IPS-11a (cell line): ENCODE results near the gene PYHIN1.
"Not testable (repeated sequence)": the region's sequence is repeated elsewhere in the genome, so short reads cannot be mapped to it uniquely, and the experiment has no call there.

Source experiments
- H3K4me3 ChIP-seq: one replicate; pipeline ENCODE4 v1.5.1; 2013; ENCODE audit warnings: low read depth, low read length, control low read depth

The PYHIN1 gene

DNA sequence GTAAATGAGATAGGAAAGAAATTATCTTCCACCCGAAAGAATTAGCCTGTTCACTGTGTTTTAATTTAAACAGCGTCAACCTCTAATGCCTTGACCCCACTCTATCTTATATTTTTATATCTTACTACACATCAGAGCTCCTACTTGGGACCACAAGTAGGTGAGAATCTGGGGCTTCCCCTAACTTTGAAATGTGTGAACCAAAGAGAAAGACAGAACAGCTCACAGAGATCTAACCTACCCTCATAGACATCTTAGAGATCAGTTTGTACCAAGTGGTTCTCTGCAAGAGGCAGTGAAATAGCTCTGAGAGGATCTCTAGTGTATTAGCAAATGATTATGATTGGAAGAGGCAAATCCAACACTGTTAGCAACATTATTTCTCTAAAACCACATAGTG, 47.4 kb downstream of the PYHIN1 start:
- H3K4me3 ChIP-seq: no peak overlapping the region

DNA sequence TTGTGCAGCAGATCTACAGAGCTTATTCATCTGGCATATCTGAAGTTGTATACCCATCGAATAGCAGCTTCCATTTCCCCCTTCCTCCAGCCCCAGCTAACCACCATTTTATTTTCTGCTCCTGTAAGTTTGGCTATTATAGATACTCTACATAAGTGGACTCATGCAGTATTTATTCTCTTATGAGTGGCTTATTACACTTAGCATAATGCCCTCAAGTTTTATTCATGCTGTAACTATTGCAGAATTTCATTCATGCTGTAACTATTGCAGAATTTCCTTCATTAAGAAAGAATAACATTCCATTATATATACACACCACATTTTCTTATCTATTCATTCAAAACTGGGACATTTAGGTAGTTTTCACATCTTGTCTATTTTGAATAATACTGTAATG, 47.9 kb downstream of the PYHIN1 start:
- H3K4me3 ChIP-seq: no peak overlapping the region

DNA sequence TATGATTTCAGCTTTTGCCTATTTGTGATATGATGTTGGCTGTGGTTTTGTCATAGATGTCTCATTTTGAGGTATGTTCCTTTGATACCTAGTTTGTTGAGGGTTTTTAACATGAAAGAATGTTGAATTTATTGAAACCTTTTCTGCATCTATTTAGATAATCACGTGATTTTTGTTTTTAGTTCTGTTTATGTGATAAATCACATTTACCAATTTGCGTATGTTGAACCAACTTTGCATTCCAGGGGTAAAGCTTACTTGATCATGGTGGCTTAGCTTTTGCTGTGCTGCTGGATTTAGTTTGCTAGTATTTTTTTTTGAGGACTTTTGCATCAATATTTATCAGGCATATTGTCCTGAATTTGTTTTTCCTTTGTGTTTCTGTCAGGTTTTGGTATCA, 51.9 kb downstream of the PYHIN1 start:
- H3K4me3 ChIP-seq: no peak overlapping the region

DNA sequence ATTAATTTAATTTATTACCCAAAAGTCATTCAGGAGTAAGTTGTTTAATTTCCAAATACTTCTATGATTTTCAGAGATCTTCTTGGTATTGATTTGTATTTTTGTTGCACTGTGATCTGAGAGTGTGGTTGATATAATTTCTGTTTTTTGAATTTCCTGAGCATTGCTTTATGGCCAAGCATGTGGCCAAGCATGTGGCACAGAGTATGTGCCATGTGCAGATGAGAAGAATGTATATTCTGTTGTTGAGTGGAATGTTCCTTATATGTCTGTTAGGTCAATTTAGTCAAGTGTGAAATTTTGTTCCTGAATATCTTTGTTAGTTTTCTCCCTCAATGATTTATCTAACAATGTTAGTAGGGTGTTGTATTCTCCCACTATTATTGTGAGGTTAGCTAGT, 53.0 kb downstream of the PYHIN1 start:
- H3K4me3 ChIP-seq: no peak overlapping the region

DNA sequence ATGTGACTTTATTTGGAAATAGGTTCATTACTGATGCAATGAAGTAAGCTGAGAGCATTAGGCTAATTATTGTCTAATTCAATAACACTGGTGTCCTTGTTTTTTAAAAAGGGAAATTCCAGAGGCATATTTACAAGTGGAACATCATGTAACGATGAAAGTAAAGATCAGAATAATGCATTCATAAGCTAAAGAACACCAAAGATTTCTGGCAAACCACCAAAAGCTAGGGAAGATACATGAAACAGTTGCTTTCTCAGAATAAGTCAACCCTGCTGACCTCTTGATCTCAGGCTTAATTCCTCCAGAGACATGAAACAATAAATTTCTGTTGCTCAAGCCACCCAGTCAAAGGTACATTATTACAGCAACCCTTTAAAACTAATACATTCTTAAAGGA, 58.1 kb downstream of the PYHIN1 start:
- H3K4me3 ChIP-seq: no peak overlapping the region

DNA sequence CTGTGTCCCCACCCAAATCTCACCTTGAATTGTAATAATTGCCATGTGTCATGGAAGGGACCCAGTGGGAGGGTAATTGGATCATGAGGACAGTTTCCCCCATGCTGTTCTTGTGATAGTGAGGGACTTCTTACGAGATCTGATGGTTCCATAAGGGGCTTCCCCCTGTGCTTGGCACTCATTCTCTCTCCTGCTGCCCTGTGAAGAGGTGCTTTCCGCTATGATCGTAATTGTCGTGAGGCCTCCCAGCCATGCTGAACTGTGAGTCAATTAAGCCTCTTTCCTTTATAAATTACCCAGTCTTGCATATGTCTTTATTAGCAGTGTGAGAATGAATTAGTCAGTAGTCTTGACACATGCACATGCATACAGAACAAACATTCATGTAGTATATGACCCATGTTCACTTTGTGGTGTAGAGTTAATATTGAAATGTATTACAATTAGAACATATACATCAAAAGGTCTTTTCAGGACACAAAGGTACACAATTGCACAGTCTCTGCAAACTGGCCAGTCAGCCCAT, 61.5 kb downstream of the PYHIN1 start:
- no peak overlapping the region for H3K4me3 ChIP-seq

DNA sequence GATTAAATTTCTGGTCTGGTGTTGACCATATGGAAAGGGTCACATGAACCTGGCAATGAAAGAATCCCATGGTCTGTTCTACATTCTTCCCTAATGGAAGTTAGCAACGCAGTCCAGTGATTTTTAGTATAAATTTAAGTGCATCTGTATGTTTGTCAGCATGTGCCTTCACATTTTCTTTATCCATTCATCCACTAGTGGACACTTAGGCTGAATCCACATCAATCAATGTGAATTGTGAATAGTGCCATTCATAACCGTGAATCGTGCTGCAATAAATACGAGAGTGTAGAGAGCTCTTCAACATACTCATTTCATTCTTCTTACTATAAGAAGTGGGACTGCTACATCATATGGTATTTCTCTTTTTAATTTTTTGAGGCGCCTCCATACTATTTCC, 65.6 kb downstream of the PYHIN1 start:
- no peak overlapping the region for H3K4me3 ChIP-seq

DNA sequence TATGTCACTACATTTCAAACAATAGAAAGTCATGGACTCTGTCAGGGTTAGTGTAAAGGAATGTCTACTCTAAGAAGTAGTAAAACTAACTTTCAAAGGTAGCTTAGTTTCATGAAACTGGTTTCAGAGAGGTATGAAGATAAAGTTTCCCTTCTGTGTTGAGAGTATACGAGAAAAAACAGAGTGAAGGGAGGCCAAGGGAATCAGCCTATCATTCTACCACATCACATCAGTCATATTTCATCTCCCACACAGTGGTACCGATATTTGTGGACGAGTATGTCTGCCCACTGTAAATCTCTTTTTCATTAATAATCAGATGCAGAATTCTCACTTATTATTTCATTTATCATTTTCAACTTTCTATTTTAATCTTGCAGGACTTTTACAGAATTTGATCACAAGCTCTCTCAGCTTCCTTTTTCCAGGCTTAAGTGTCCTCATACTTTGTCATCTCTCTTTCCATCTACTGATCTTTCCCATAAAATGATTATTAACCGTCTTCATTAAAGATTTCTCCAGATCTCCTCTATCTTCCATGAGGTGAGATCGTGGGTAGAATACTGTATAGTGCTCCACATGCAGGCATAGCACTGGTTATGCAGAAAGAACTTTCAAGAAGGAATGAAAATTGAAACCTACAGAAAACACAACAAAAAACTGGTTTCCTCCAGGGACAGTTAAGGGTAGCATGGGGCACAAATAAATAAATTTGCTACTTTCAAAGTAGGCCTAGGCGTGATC, 66.9 kb downstream of the PYHIN1 start:
- no peak overlapping the region for H3K4me3 ChIP-seq

DNA sequence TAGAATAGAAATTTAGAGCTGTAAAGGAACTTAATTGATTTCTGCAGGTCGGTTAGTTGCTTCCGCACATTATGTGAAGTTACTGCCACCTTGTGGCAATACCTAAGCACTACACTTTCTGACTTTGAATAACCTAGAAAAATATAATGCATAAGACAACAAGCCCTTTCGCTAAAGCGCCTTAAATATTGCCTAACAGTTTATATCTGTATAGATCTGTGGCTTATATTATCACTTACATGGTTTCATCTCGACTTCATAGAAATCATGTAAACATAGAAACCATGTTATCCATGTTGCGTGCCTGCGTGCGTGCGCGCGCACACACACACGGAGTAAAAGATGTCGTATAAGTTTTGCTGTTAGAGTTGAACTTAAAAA, 67.4 kb downstream of the PYHIN1 start:
- peak overlapping the region; percentile 53 for H3K4me3 ChIP-seq

DNA sequence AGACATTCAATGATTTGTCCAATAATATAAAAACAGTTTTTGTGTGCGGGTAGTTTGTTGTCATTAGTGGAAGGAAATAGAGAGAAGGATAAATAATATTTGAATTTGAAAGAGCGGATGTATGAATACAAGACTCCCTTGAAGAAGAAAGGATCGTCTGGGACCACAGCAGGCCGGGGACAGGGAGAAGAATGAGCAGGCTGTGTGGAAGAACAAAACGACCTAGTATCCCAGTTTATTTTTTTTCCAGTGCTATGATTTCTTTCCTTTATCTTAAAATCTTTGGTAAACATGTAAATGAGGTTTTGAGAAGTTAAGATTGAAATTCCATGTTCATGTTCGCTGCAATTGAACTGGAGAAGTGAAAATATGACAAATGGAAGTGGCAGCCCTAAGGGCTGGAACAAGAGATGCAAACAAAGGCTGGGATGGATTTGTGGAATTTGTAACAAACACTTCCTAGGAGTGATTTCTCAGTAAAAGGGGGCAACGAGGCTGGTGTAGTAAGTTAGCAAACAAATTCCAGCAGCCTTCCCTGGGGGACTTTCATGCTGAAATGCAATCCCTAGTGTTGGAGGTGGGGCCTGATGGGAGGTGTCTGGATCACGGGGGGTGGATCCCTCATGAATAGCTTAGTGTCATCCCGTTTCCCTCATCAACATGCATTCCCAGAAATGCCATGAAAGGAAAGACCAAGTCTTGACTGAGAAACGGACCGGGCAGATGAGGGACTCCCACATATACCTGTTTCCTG, 68.1 kb downstream of the PYHIN1 start:
- H3K4me3 ChIP-seq: peak overlapping the region; percentile 53

DNA sequence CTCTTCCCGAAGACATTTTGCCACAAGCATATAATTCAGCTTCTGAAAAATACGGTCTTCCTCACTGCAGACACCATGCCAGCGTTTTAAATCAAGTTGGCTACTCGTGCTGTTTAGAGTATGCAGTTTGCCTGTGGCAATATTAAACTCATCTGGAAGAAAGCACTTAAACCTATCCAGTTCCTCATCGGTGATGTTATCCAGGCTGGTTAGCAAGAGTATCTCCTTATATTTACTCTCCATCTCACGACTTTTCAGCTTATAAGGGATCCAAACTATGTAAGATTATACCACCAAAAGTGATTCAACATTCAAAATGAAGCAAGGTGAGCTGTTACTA, 68.7 kb downstream of the PYHIN1 start:
- H3K4me3 ChIP-seq: peak overlapping the region; percentile 47

DNA sequence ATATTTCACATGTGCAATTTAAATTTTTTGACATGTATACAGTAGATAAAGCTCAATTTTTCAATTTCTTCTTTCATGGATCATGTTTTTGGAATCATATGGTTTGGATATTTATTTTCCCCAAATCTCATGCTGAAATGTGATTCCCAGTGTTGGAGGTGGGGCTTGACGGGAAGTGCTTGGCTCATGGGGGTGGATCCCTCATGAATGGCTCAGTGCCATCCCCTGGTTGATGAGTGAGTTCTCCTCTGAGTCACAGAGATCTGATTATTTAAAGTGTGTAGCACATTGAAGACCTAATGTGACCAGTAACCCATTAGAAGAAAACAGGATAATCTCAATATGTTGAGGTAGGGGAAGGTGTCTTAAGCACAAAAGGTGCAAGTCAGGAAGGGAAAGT, 69.3 kb downstream of the PYHIN1 start:
- no peak overlapping the region for H3K4me3 ChIP-seq

DNA sequence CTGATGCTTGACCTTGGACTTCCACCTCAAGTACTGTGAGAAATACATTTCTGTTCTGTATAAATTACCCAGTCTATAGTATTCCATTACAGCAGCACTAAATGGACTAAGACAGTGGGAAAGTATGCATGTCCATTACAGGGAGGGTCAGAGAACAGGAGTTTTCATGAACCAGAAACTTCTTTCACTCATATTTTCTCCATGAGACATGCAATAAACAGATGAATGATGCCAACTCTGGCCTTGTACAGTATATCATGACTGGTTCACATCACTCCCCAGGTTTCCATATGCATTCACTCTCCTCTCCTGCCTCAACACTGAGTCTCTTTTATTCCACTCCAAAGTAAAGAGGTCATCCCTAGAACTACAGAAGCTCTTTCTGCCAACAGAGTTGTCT, 73.8 kb downstream of the PYHIN1 start:
- H3K4me3 ChIP-seq: no peak overlapping the region

DNA sequence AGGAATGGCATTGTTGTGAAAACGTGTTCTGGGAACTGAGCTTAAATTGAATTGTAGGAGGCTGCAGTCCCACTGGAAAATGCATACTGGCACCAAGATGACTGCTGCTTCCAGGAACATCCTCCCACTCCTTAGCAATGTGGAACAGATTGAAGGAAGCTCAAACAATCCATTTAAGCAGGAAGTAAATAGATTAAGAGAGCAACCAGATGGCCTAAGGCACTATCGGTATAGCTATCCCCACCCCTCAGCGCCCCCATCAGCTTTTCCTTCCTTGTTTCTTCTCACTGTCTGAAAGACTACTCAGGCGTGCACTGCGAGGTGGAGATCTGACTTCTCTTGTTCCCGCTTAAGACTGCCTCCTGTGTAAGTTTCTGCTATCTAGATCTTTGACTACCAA, 74.3 kb downstream of the PYHIN1 start:
- H3K4me3 ChIP-seq: no peak overlapping the region

DNA sequence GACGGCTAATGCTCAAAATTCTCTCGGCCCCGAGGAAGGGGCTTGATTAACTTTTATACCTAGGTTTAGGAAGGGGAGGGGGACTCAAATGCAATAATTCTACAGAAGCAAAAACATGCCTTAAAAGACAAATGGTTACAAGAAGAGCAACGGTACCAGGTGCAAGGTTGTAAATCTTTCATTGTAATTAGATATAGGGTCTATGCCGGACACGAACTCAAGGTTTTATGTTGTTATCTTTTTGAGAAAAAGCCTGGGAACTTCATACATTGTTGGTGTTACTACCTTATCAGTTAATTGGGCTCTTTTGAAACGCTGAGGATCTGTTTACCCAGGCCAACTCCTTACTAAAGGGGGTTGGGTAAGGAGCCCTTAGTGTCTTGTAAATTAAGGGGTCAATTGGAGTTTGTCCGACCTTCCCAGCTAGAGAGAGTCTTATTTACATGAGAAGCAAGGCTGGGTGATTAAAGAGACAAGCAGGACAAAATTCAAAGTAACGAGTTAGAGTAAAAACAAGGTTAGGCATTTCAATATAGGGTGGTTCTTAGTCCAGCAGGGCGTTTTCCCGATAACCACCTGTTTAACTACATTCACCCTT, 75.0 kb downstream of the PYHIN1 start:
- H3K4me3 ChIP-seq: not testable (repeated sequence)

DNA sequence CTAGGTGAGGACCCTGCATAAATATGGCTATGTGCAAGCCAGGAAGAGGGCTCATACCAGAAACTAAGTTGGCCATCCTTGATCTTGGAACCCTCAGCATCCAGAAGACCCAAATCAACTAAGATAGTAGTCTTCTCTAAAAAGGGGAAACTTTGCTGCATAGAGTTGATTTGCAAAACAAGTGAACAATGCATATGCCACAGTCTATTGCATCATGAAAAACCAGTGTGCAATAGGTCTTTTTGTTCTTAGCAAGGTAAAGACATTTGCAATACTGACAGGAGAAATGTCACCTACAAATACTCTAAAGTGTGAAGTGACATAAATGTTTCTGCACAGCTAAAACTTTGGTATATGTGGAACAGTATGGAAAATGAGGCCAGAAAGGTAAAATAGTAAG, 76.4 kb downstream of the PYHIN1 start:
- no peak overlapping the region for H3K4me3 ChIP-seq

DNA sequence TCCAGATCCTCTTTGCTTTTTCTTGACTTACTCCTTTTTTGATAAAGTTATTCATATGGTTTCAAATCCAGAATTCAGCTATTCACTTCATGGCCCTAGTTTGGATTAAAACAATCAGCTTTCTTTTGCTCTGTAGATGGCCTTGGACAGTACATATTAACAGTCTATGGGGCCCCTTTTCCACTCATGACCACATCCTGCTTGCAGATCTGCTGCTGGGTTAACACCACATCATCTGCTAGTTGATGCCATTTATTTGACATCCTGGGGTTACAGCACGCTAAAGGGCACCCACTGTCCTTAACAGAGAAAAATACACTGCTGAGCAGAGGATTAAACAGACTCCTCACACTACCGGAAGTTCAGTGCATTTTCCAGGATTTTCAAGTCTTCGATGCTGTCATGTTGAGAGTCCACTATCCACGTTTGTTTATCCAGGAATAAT, 77.4 kb downstream of the PYHIN1 start:
- H3K4me3 ChIP-seq: no peak overlapping the region

DNA sequence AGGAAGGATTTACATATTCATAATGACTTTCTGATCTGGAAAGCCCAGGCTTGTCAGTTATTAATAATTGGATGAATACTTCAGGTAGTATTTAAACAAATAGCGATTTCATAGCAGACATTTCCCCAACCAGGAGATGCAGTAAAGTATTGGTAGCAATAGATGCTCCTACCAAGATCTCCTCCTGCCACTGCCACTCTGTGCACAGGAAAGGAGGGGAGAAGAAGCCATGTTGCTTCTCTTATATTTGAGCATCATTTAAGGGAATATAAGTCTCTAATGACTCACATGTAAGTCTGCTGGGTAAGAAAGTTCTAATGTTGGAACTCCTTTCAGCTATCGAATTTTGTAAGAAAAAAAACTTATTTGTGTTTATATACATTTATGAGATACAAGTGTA, 77.9 kb downstream of the PYHIN1 start:
- H3K4me3 ChIP-seq: no peak overlapping the region

DNA sequence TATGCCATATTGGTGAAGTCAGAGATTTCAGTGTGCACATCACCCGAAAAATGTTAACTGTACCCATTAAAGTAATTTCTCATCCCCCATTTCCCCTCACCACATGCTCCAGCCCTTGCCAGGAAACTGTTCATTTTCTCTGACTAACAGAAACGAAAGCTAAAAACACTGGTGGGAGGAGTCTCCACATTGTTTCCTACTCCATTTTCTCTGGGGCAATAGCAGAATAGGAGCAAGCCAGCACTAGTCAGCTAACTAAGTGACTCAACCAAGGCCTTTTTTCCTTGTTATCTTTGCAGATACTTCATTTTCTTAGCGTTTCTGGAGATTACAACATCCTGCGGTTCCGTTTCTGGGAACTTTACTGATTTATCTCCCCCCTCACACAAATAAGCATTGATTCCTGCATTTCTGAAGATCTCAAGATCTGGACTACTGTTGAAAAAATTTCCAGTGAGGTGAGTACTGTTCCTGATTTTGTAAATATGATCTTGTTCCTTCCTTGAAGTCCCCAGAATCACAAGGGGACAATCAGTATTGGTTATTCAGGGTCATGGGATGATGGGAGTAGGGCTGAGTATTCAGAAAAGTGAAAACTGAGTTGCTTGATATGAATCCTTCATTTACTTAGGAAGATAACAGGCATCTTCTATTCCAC, 78.5 kb downstream of the PYHIN1 start, which contains the start of gene IFI16:
Gene IFI16 (plus strand): TSS at position 204 of the 658 bp plus-strand sequence. CDS start 4,774 bp downstream, outside the sequence.
- H3K4me3 ChIP-seq: no peak within 1 kb of the TSS

DNA sequence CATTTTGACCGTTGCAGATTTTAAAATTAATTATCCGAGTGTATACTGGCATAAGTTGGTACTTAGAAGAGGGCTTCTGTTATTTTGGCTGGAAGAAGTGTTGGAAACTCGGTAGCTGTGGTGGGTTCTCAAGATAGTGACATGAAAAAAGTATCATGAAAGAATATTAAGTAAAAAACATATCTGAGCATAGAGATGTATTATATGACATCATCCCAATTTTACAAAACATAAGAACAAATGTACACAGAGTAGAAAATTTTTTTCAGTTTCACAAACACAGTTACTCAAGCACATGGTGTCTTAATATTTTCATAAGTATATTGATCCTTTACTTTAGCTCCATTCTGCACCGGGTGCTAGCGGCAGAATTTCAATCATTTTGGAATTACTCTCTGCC, 79.0 kb downstream of the PYHIN1 start:
- no peak overlapping the region for H3K4me3 ChIP-seq

DNA sequence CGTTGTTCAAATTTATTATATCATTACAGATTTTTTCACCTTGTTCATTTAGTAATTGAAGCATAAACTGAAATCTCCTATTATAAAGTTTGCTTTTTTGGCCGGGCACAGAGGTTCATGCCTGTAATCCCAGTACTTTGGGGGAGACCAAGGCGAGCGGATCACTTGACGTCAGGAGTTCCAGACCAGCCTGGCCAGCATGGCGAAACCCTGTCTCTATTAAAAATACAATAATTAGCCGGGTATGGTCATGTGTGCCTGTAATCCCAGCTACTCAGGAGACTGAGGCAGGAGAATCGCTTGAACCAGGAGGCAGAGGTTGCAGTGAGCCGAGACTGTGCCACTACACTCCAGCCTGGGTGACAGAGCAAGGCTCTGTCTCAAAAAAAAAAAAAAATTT, 79.6 kb downstream of the PYHIN1 start:
- H3K4me3 ChIP-seq: not testable (repeated sequence)
